NCI-H2227 (cell line): ENCODE measurements around the gene CNTN5.

Experiments used
- DNase-seq: peaks from one replicate; lab custom pipeline; 2025; ENCODE audit not compliant: unreplicated experiment; lab: John Stamatoyannopoulos, UW

The CNTN5 gene

GRCh38 chr11:99371257-99371656, 350.5 kb downstream of the CNTN5 start:
- DNase-seq = no peak

- no peak for DNase-seq
Measured at GRCh38 chr11:99376463-99376862, 355.7 kb downstream of the CNTN5 start.

GRCh38 chr11:99383648-99384245, 363.0 kb downstream of the CNTN5 start:
- no peak for DNase-seq

- DNase-seq = no peak
Measured at GRCh38 chr11:99391245-99391644, 370.5 kb downstream of the CNTN5 start.

GRCh38 chr11:99406345-99406744, 385.6 kb downstream of the CNTN5 start:
- DNase-seq = no peak

- DNase-seq = no peak
Measured at GRCh38 chr11:99410636-99411035, 389.9 kb downstream of the CNTN5 start.

GRCh38 chr11:99418927-99419720, 398.4 kb downstream of the CNTN5 start:
- no peak for DNase-seq

GRCh38 chr11:99419991-99420390, 399.2 kb downstream of the CNTN5 start:
- no peak for DNase-seq

- DNase-seq = no peak
Measured at GRCh38 chr11:99422581-99423427, 402.1 kb downstream of the CNTN5 start.

GRCh38 chr11:99423428-99423983, 402.8 kb downstream of the CNTN5 start:
- no peak for DNase-seq

- no peak for DNase-seq
Measured at GRCh38 chr11:99424313-99425084, 403.8 kb downstream of the CNTN5 start.

- no peak for DNase-seq
Measured at GRCh38 chr11:99425596-99425995, 404.8 kb downstream of the CNTN5 start.

- DNase-seq = no peak
Measured at GRCh38 chr11:99432677-99433076, 411.9 kb downstream of the CNTN5 start.

GRCh38 chr11:99443276-99443675, 422.5 kb downstream of the CNTN5 start:
- DNase-seq = no peak

GRCh38 chr11:99446400-99446799, 425.7 kb downstream of the CNTN5 start:
- no peak for DNase-seq

- DNase-seq = no peak
Measured at GRCh38 chr11:99449345-99449744, 428.6 kb downstream of the CNTN5 start.

- DNase-seq = no peak
Measured at GRCh38 chr11:99452075-99452474, 431.3 kb downstream of the CNTN5 start.

GRCh38 chr11:99461913-99462312, 441.2 kb downstream of the CNTN5 start:
- DNase-seq = no peak

- no peak for DNase-seq
Measured at GRCh38 chr11:99464985-99465384, 444.2 kb downstream of the CNTN5 start.

- DNase-seq = no peak
Measured at GRCh38 chr11:99489581-99489980, 468.8 kb downstream of the CNTN5 start.

GRCh38 chr11:99494065-99494464, 473.3 kb downstream of the CNTN5 start:
- no peak for DNase-seq
